AG09319 (cell line): ENCODE results near the gene DLG1.

Experiments used
- DNase-seq: peaks from one replicate; pipeline ENCODE4 v3.0.0-alpha.2; 2010; ENCODE audit warnings: low read depth; ENCODE audit errors: extremely low read depth
- CTCF ChIP-seq: IDR thresholded peaks from 2 replicates; pipeline ENCODE4 v1.5.1; 2011; ENCODE audit warnings: low read depth, mild to moderate bottlenecking, inconsistent platforms, low read length, moderate library complexity

The DLG1 gene

GRCh38 chr3:197317250-197317963, 19.0 kb upstream of the DLG1 start:
- no peak for TF ChIP-seq CTCF
- DNase-seq: peak; percentile 79

- no peak for TF ChIP-seq CTCF
- no peak for DNase-seq
Measured at GRCh38 chr3:197312431-197312830, 14.0 kb upstream of the DLG1 start.

- no peak for DNase-seq
- no peak for TF ChIP-seq CTCF
Measured at GRCh38 chr3:197311591-197311990, 13.2 kb upstream of the DLG1 start.

- peak; percentile 79 for DNase-seq
- no peak for TF ChIP-seq CTCF
Measured at GRCh38 chr3:197309528-197310361, 11.3 kb upstream of the DLG1 start.

GRCh38 chr3:197308591-197308990, 10.2 kb upstream of the DLG1 start:
- no peak for TF ChIP-seq CTCF
- no peak for DNase-seq

- TF ChIP-seq CTCF: no peak
- DNase-seq: no peak
Measured at GRCh38 chr3:197306374-197307086, 8.1 kb upstream of the DLG1 start.

- TF ChIP-seq CTCF: no peak
- DNase-seq: no peak
Measured at GRCh38 chr3:197305854-197306253, 7.4 kb upstream of the DLG1 start.
